GM12873 (cell line): ENCODE measurements around the gene ZNF513.

Experiments used
- TF ChIP-seq, protein P1 (sequence below): IDR thresholded peaks from 2 replicates; pipeline ENCODE4 v1.5.1; 2012; ENCODE audit warnings: low read depth, mild to moderate bottlenecking, moderate library complexity, low read length, control low read depth; ENCODE audit not compliant: insufficient read depth; ENCODE audit errors: missing control alignments

ZNF513 gene

GRCh38 chr2:27380626-27381545 is at the start of gene ZNF513:
Gene ZNF513, minus strand, starts transcription at chr2:27380734. Its CDS starts 208 bp downstream, at chr2:27380526.
- TF ChIP-seq, protein P1, sequence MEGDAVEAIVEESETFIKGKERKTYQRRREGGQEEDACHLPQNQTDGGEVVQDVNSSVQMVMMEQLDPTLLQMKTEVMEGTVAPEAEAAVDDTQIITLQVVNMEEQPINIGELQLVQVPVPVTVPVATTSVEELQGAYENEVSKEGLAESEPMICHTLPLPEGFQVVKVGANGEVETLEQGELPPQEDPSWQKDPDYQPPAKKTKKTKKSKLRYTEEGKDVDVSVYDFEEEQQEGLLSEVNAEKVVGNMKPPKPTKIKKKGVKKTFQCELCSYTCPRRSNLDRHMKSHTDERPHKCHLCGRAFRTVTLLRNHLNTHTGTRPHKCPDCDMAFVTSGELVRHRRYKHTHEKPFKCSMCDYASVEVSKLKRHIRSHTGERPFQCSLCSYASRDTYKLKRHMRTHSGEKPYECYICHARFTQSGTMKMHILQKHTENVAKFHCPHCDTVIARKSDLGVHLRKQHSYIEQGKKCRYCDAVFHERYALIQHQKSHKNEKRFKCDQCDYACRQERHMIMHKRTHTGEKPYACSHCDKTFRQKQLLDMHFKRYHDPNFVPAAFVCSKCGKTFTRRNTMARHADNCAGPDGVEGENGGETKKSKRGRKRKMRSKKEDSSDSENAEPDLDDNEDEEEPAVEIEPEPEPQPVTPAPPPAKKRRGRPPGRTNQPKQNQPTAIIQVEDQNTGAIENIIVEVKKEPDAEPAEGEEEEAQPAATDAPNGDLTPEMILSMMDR: no peak

DNA sequence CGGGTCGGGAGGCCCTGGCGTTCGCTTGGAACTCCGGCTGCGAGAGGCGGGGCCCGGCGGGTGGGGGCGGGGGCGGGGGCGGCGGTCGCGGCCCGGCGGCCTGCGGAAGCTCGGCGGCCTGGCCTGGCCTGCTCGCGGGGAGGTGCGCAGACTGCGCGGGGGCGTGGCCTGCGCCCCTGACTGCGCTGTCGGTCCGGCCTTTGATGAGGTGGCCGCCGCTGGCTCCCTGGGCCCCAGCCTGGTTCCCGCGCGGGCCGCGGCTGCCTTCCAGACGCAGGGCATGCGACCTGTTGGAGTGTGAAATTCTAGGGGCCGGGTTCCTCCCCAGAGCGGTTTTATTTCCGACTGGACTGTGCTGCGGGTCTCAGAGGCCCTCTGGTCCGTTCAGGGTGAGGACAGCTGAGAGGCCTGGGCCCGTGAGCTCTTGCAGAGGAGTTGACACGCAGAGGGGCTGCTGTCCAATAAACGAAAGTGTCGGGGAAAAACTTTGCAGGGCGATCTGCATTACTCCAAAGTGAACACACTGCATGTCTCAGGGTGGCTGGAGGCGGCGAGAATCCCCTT is 48.5 kb upstream of the ZNF513 start:
- TF ChIP-seq, protein P1: no peak

- TF ChIP-seq, protein P1: peak; percentile 4
These were observed 47.9 kb upstream of the ZNF513 start, which contains the start of gene NRBP1 for GRCh38 chr2:27428213-27428977. Gene NRBP1, plus strand, starts transcription at chr2:27428631. Its CDS starts 4,643 bp downstream, at chr2:27433274.

DNA sequence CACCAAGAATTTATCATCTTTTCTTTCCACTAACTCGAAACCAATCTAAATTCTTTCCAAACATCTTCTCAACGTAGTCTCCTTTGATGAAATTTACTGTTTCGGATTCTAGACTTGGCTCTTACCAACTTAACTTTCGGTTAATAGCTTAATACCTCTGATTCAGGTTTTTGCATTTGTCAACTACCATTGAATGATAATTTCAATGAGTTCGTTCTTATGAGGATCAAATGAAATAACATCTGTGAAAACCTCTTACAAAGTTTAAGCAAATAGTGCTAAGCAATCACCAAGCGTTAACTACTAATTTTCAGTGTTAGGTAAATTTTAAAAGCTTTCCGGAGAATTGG is 47.3 kb upstream of the ZNF513 start:
- TF ChIP-seq, protein P1: no peak

DNA sequence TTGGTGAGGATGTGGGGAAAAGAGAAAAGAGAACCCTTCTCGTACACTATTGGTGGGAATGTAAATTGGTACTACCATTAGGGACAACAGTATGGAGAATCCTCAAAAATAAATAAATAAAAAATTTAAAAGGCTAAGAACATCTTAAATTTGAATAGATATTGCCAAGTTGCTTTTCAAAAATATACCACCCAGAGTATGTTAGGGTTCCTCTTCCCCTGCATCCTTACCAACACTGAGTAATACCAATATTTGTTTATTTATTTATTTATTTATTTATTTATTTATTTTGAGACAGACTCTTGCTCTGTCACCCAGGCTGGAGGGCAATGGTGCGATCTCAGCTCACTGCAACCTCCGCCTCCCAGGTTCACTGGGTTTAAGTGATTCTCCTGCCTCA is 42.4 kb upstream of the ZNF513 start:
- TF ChIP-seq, protein P1: no peak

GRCh38 chr2:27421660-27422250 is 41.2 kb upstream of the ZNF513 start:
- TF ChIP-seq, protein P1: no peak
